Keratinocyte (primary cell): ENCODE measurements around the gene UCHL1.

Experiments used
- EZH2 ChIP-seq: IDR thresholded peaks from one replicate; pipeline ENCODE4 v1.6.1; 2012; ENCODE audit warnings: inconsistent platforms, mild to moderate bottlenecking, low read length, moderate library complexity
- TF ChIP-seq, protein P1 (sequence below), 3 experiments: IDR thresholded peaks in 1 of 3; conservative IDR thresholded peaks in 1 of 3; optimal IDR thresholded peaks in 1 of 3; 2 replicates in 2 of 3; 3 replicates in 1 of 3; pipeline versions ENCODE3 to v1.5.1; 2011; ENCODE audit warnings: low read length in 3 of 3, mild to moderate bottlenecking in 3 of 3, moderate library complexity in 2 of 3, control low read depth in 1 of 3, inconsistent platforms in 1 of 3; ENCODE audit not compliant: insufficient read depth in 2 of 3; ENCODE audit errors: extremely low read depth in 1 of 3

DNA sequence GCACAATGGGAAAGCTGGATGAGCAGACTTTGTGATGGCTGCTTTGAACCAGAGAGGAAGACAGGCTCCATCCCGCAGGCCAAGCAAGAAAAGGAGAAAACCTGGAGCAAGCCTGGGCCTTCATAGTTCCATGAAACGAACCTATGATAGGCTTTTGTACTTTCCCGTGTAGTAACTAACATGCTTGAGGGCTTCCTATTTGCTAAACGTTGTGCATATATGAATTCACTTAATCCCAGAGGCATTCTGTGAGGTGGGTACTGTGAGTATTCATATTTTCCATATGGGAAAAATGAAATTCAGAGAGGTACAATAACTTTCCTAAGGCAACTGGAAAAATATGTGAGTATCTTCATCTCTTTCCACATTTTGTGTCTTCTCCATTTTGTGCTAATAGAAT, 28.8 kb upstream of the UCHL1 start:
- TF ChIP-seq, protein P1, sequence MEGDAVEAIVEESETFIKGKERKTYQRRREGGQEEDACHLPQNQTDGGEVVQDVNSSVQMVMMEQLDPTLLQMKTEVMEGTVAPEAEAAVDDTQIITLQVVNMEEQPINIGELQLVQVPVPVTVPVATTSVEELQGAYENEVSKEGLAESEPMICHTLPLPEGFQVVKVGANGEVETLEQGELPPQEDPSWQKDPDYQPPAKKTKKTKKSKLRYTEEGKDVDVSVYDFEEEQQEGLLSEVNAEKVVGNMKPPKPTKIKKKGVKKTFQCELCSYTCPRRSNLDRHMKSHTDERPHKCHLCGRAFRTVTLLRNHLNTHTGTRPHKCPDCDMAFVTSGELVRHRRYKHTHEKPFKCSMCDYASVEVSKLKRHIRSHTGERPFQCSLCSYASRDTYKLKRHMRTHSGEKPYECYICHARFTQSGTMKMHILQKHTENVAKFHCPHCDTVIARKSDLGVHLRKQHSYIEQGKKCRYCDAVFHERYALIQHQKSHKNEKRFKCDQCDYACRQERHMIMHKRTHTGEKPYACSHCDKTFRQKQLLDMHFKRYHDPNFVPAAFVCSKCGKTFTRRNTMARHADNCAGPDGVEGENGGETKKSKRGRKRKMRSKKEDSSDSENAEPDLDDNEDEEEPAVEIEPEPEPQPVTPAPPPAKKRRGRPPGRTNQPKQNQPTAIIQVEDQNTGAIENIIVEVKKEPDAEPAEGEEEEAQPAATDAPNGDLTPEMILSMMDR (optimal IDR thresholded peaks at IDR 0.05 in 1 of 3, IDR thresholded peaks at IDR 0.05 in 1 of 3, conservative IDR thresholded peaks at IDR 0.05 in 1 of 3; ENCODE audit: extremely low read depth in 1 of 3, insufficient read depth in 2 of 3, low read length in 3 of 3), result no peak
- no peak for TF ChIP-seq EZH2
